NT2/D1 (cell line): ENCODE measurements around the gene MRPL14.
A peak's percentile ranks its signal among the peaks of the same experiment; 100 is the strongest.

Experiments used
- DNase-seq: peaks from one replicate; pipeline ENCODE4 v3.0.0-alpha.2; 2011; ENCODE audit warnings: low read depth, low spot score
- H3K27me3 ChIP-seq: 2 replicates; pipeline ENCODE4 v1.6.0; 2011; ENCODE audit warnings: mild to moderate bottlenecking; ENCODE audit not compliant: insufficient read length, insufficient read depth
- H3K36me3 ChIP-seq: 2 replicates; pipeline ENCODE4 v1.6.1; 2011; ENCODE audit warnings: mild to moderate bottlenecking, low read length, mixed read lengths; ENCODE audit not compliant: insufficient read depth, insufficient read length
- H3K4me1 ChIP-seq: 2 replicates; pipeline ENCODE4 v1.5.1; 2011; ENCODE audit not compliant: insufficient read depth, insufficient read length
- H3K4me3 ChIP-seq: 2 replicates; pipeline ENCODE4 v1.5.1; 2011; ENCODE audit warnings: low read depth; ENCODE audit not compliant: insufficient read length
- H3K9ac ChIP-seq: 2 replicates; pipeline ENCODE4 v1.6.0; 2011; ENCODE audit warnings: low read depth; ENCODE audit not compliant: insufficient read length
- H3K9me3 ChIP-seq: 2 replicates; pipeline ENCODE4 v1.5.1; 2011; ENCODE audit warnings: mild to moderate bottlenecking, low read length; ENCODE audit not compliant: insufficient read depth
- SUZ12 ChIP-seq: IDR thresholded peaks from 2 replicates; pipeline ENCODE4 v1.6.1; 2011; ENCODE audit not compliant: insufficient read length, insufficient read depth; ENCODE audit errors: extremely low read depth
- YY1 ChIP-seq: IDR thresholded peaks from 2 replicates; pipeline ENCODE4 v1.6.1; 2011; ENCODE audit not compliant: insufficient read length, insufficient read depth
- ZNF274 ChIP-seq: IDR thresholded peaks from 2 replicates; pipeline ENCODE4 v1.6.1; 2011; ENCODE audit warnings: mild to moderate bottlenecking, low read depth, low read length

Gene MRPL14

GRCh38 chr6:44127186-44128019, at the start of gene MRPL14, which contains the start of gene TMEM63B:
Gene MRPL14 (minus strand): TSS chr6:44127452. CDS start chr6:44116611, 10,841 bp downstream.
Gene TMEM63B (plus strand): TSS chr6:44127554. CDS start chr6:44134585, 7,031 bp downstream.
- Histone ChIP-seq H3K4me1 (peaks cover 7% of the 10 kb centered on the region), H3K36me3 (peaks cover 16% of the 10 kb centered on the region), H3K9ac (peak within 1 kb of the TSS; percentile 91), H3K27me3 (peaks cover 11% of the 10 kb centered on the region), H3K9me3 (no peaks in the 10 kb centered on the region), H3K4me3 (peak within 1 kb of the TSS; percentile 68)
- peak; percentile 46 for DNase-seq
- TF ChIP-seq SUZ12 (no peak), YY1 (no peak), ZNF274 (no peak)

GRCh38 chr6:44176130-44176761, 49.0 kb upstream of the MRPL14 start:
- H3K4me1 ChIP-seq, result peaks cover 4% of the 10 kb centered on the region
- no peak for TF ChIP-seq ZNF274
- no peak for TF ChIP-seq YY1
- TF ChIP-seq SUZ12, result no peak

GRCh38 chr6:44172731-44173500, 45.7 kb upstream of the MRPL14 start:
- peak; percentile 27 for DNase-seq
- H3K9me3 ChIP-seq, result no peaks in the 10 kb centered on the region
- H3K9ac ChIP-seq, result no peak overlapping the region

More at GRCh38 chr6:44176130-44176761, 49.0 kb upstream of the MRPL14 start:
- no peak overlapping the region for H3K9ac ChIP-seq
- no peak for DNase-seq
- H3K4me3 ChIP-seq, result no peak overlapping the region
- no peaks in the 10 kb centered on the region for H3K27me3 ChIP-seq
- no peaks in the 10 kb centered on the region for H3K36me3 ChIP-seq
- H3K9me3 ChIP-seq, result no peaks in the 10 kb centered on the region

GRCh38 chr6:44171899-44172546, 44.8 kb upstream of the MRPL14 start:
- H3K9me3 ChIP-seq, result no peaks in the 10 kb centered on the region
- TF ChIP-seq YY1 (no peak), SUZ12 (no peak), ZNF274 (no peak)
- DNase-seq, result no peak
- no peak overlapping the region for H3K9ac ChIP-seq
- peaks cover 4% of the 10 kb centered on the region for H3K4me1 ChIP-seq
- H3K27me3 ChIP-seq, result no peaks in the 10 kb centered on the region
- no peaks in the 10 kb centered on the region for H3K36me3 ChIP-seq
- H3K4me3 ChIP-seq, result no peak overlapping the region

More at GRCh38 chr6:44172731-44173500, 45.7 kb upstream of the MRPL14 start:
- Histone ChIP-seq H3K27me3 (no peaks in the 10 kb centered on the region), H3K4me3 (no peak overlapping the region), H3K4me1 (peaks cover 4% of the 10 kb centered on the region), H3K36me3 (no peaks in the 10 kb centered on the region)
- TF ChIP-seq SUZ12, result no peak
- no peak for TF ChIP-seq YY1
- TF ChIP-seq ZNF274, result no peak

GRCh38 chr6:44169886-44170570, 42.8 kb upstream of the MRPL14 start:
- Histone ChIP-seq H3K9ac (no peak overlapping the region), H3K36me3 (no peaks in the 10 kb centered on the region), H3K9me3 (no peaks in the 10 kb centered on the region), H3K4me3 (no peak overlapping the region), H3K4me1 (peaks cover 11% of the 10 kb centered on the region), H3K27me3 (no peaks in the 10 kb centered on the region)
- no peak for DNase-seq
- TF ChIP-seq ZNF274, result no peak

- Histone ChIP-seq H3K4me3 (no peak overlapping the region), H3K9me3 (no peaks in the 10 kb centered on the region), H3K27me3 (no peaks in the 10 kb centered on the region), H3K9ac (no peak overlapping the region), H3K36me3 (no peaks in the 10 kb centered on the region), H3K4me1 (peaks cover 11% of the 10 kb centered on the region)
- TF ChIP-seq ZNF274 (no peak), YY1 (no peak), SUZ12 (no peak)
- no peak for DNase-seq
Observed at GRCh38 chr6:44169154-44169553, 41.9 kb upstream of the MRPL14 start.
